OCI-LY7 (cell line): ENCODE results near the gene FOXO3. TPM values are rescaled to one million over a fixed set of nuclear protein-coding genes. Genes with fewer than 3 reads are reported as not detected.
A peak's percentile ranks its signal among the peaks of the same experiment; 100 is the strongest.

Experiments
- BruUV-seq: library from RNA; stranded (reverse); fragments of 400-500 nt; replicated peaks from 2 replicates; lab custom pipeline; 2021; lab: Mats Ljungman, UMichigan
- CTCF ChIA-PET: fragments of 300-600 bp; sonication (Branson Sonifier 250); formaldehyde crosslinking; loops from one replicate; lab custom pipeline; 2022; ENCODE audit warnings: antibody characterized with exemption; ENCODE audit not compliant: unreplicated experiment; lab: Charles Lee
- POLR2A ChIA-PET: fragments of 300-600 bp; sonication (Branson Sonifier 250); formaldehyde crosslinking; loops from one replicate; lab custom pipeline; 2022; ENCODE audit warnings: antibody characterized with exemption; lab: Charles Lee
- DNase-seq: peaks from one replicate; pipeline ENCODE4 v3.0.0-alpha.2; 2015; ENCODE audit warnings: low spot score
- H2AFZ ChIP-seq: fragments of 200-600 bp; sonication (generic), shearing (Covaris generic); 2 replicates; pipeline ENCODE4 v1.6.1; 2014; ENCODE audit warnings: mild to moderate bottlenecking, antibody characterized with exemption, low read length, moderate library complexity
- H3K27ac ChIP-seq: fragments of 200-600 bp; sonication (generic); 2 replicates; pipeline ENCODE4 v1.5.1; 2014; ENCODE audit warnings: mixed run types, low read depth, mild to moderate bottlenecking, moderate library complexity, low read length, inconsistent platforms; ENCODE audit not compliant: poor library complexity, severe bottlenecking
- H3K36me3 ChIP-seq: fragments of 200-600 bp; sonication (generic); 2 replicates; pipeline ENCODE4 v1.6.1; 2014; ENCODE audit warnings: mild to moderate bottlenecking, antibody characterized with exemption, low read length, moderate library complexity, mixed read lengths; ENCODE audit not compliant: insufficient read depth
- H3K4me1 ChIP-seq: fragments of 200-600 bp; sonication (generic); 2 replicates; pipeline ENCODE4 v1.5.1; 2014; ENCODE audit warnings: mild to moderate bottlenecking, low read length; ENCODE audit not compliant: insufficient read depth, poor library complexity, severe bottlenecking
- H3K4me2 ChIP-seq: fragments of 200-600 bp; sonication (generic); 2 replicates; pipeline ENCODE4 v1.6.1; 2014; ENCODE audit warnings: mild to moderate bottlenecking, low read length
- H3K4me3 ChIP-seq: fragments of 200-600 bp; sonication (generic); 2 replicates; pipeline ENCODE4 v1.5.1; 2014; ENCODE audit warnings: mild to moderate bottlenecking, low read depth, low read length; ENCODE audit not compliant: poor library complexity, severe bottlenecking
- H3K79me2 ChIP-seq: fragments of 200-600 bp; sonication (generic); 2 replicates; pipeline ENCODE4 v1.6.1; 2016; ENCODE audit warnings: low read depth, mild to moderate bottlenecking, low read length, moderate library complexity, mixed read lengths; ENCODE audit not compliant: insufficient read depth
- H3K9me2 ChIP-seq: fragments of 200-600 bp; sonication (generic); 2 replicates; pipeline ENCODE4 v1.6.1; 2016; ENCODE audit warnings: mild to moderate bottlenecking, low read length, mixed read lengths; ENCODE audit not compliant: insufficient read depth
- H3K9me3 ChIP-seq: fragments of 200-600 bp; sonication (generic); 2 replicates; pipeline ENCODE4 v1.6.1; 2014; ENCODE audit warnings: mild to moderate bottlenecking, mixed run types, low read length, mixed read lengths
- H4K20me1 ChIP-seq: fragments of 200-600 bp; sonication (generic); 2 replicates; pipeline ENCODE4 v1.6.1; 2014; ENCODE audit warnings: mild to moderate bottlenecking, antibody characterized with exemption, low read length, moderate library complexity, mixed read lengths; ENCODE audit not compliant: insufficient read depth
- CTCF ChIP-seq: fragments of 200-600 bp; sonication (generic); conservative IDR thresholded peaks from 2 replicates; pipeline ENCODE4 v1.5.1; 2014; ENCODE audit warnings: mild to moderate bottlenecking, antibody characterized with exemption, low read length, moderate library complexity, mixed read lengths
- EZH2phosphoT487 ChIP-seq: fragments of 200-600 bp; sonication (generic); IDR thresholded peaks from 2 replicates; pipeline ENCODE4 v1.6.1; 2018; ENCODE audit warnings: low read depth, borderline replicate concordance, mild to moderate bottlenecking, mixed run types, antibody characterized with exemption, low read length, moderate library complexity, mixed read lengths
- intact Hi-C: fragments of 100-400 bp; cut with micrococcal nuclease; formaldehyde crosslinking; loops from one replicate; pipeline ENCODE4 v1.10.0; 2022; ENCODE audit not compliant: unreplicated experiment
- total RNA-seq, 2 experiments: library from RNA; depleted of rRNA in 1 of 2; stranded (reverse); fragments of >200 nt in 1 of 2; shearing (Covaris generic) in 1 of 2; gene quantifications; 2 replicates each; pipeline ENCODE4 v1.2.3, GENCODE V29; 2014 to 2022

The FOXO3 gene
- total RNA-seq, 2 experiments from 2014 or later: 3.8 to 9.9 TPM

DNA sequence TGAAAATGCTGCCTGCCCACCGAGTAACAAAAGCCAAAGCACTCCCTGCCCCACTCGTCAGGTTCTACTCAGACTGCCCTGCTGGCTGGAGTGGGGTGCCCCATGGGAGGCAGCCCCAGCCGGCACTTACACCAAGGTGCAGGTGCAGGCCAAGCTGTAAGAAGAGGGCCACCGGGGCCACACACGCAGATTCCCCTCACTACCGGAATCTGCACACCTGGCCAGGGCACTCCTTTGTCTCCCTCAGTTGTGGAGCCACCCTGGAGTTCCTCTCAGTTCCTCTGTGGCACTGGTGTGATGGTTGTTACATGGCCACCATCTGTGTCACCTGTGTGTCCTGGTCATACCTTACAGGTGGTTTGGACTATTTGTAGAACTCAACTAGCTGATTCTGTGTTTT lies 112.4 kb downstream of the FOXO3 start:
- Histone ChIP-seq H3K4me1 (peaks cover 40% of the 10 kb centered on the region), H3K9me3 (no peaks in the 10 kb centered on the region), H3K4me3 (peak overlapping the region; percentile 3), H3K4me2 (peak overlapping the region; percentile 48), H4K20me1 (no peaks in the 10 kb centered on the region), H3K79me2 (no peaks in the 10 kb centered on the region), H3K27ac (peak overlapping the region; percentile 44), H2AFZ (no peak overlapping the region), H3K9me2 (no peaks in the 10 kb centered on the region), H3K36me3 (no peaks in the 10 kb centered on the region)
- TF ChIP-seq CTCF (no peak), EZH2phosphoT487 (no peak)
- DNase-seq: peak; percentile 87
- CTCF ChIA-PET: no interaction called here
- POLR2A ChIA-PET: interaction anchor here (0.9 to 1.9 kb wide), 4 partner anchors 15 to 229 kb away, joined by 3 to 7 read pairs (median 4); no protein-coding TSS in a partner anchor
- intact Hi-C loops: loop anchor here (1.0 to 5.0 kb wide), 3 partner anchors 81 to 224 kb away; no protein-coding TSS in a partner anchor
- no TSS peak for BruUV-seq

DNA sequence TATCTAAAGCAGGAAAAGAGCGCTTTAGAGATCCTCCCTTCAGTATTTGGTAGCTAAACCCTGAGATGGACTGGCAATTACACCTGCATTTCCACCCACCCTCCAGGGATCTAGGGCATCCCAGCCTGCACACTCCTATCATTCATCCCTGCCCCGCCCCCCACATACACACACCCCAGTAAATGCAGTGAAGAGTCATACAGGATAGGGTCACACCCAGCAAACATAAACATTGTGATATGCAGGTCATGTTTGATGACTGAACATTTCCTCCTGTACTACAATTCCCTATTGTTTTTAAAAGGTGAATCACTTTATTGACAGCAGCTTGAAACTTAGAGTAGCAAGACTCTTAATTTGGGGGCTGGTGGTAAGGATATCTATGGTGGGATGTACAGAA lies 112.9 kb downstream of the FOXO3 start:
- intact Hi-C loops: loop anchor here (1.0 to 5.0 kb wide), 3 partner anchors 81 to 224 kb away; no protein-coding TSS in a partner anchor
- no peaks in the 10 kb centered on the region for H4K20me1 ChIP-seq
- peak overlapping the region; percentile 44 for H3K27ac ChIP-seq
- TF ChIP-seq CTCF: no peak
- no peak for TF ChIP-seq EZH2phosphoT487
- H3K4me1 ChIP-seq: peaks cover 40% of the 10 kb centered on the region
- no peak overlapping the region for H2AFZ ChIP-seq
- no peaks in the 10 kb centered on the region for H3K9me2 ChIP-seq
- H3K4me3 ChIP-seq: peak overlapping the region; percentile 4
- CTCF ChIA-PET: no interaction called here
- BruUV-seq: no TSS peak
- H3K36me3 ChIP-seq: no peaks in the 10 kb centered on the region
- POLR2A ChIA-PET: interaction anchor here (0.9 to 1.9 kb wide), 4 partner anchors 15 to 228 kb away, joined by 3 to 7 read pairs (median 4); no protein-coding TSS in a partner anchor
- peak overlapping the region; percentile 48 for H3K4me2 ChIP-seq
- no peaks in the 10 kb centered on the region for H3K9me3 ChIP-seq
- DNase-seq: no peak
- H3K79me2 ChIP-seq: no peaks in the 10 kb centered on the region
